GM10266 (cell line): ENCODE data around the gene ISM2.

ENCODE experiments used
- DNase-seq: peaks from one replicate; pipeline ENCODE4 v3.0.0; 2012; ENCODE audit errors: extremely low spot score
- CTCF ChIP-seq: IDR thresholded peaks from 2 replicates; pipeline ENCODE4 v1.5.1; 2012; ENCODE audit warnings: mild to moderate bottlenecking, low read depth; ENCODE audit not compliant: control insufficient read depth, insufficient read depth; ENCODE audit errors: missing control alignments

ISM2 gene

GRCh38 chr14:77478029-77478428 lies 20.6 kb downstream of the ISM2 start:
- TF ChIP-seq CTCF = no peak
- DNase-seq = no peak

GRCh38 chr14:77475432-77476115 lies 23.0 kb downstream of the ISM2 start:
- TF ChIP-seq CTCF = no peak
- no peak for DNase-seq

GRCh38 chr14:77474479-77475177 lies 24.0 kb downstream of the ISM2 start:
- DNase-seq = no peak
- TF ChIP-seq CTCF = no peak

- TF ChIP-seq CTCF = no peak
- no peak for DNase-seq
These were observed 24.7 kb downstream of the ISM2 start for GRCh38 chr14:77473921-77474320.

GRCh38 chr14:77470224-77470870 lies 28.3 kb downstream of the ISM2 start:
- TF ChIP-seq CTCF = no peak
- DNase-seq = no peak

GRCh38 chr14:77469539-77469938 lies 29.1 kb downstream of the ISM2 start:
- TF ChIP-seq CTCF = no peak
- DNase-seq = no peak

GRCh38 chr14:77469067-77469505 lies 29.5 kb downstream of the ISM2 start:
- no peak for TF ChIP-seq CTCF
- no peak for DNase-seq
